Esophagus muscularis mucosa (tissue), 4 donors: ENCODE measurements around the gene SAMD9L. TPM values are rescaled to one million over a fixed set of nuclear protein-coding genes. Genes with fewer than 3 reads are reported as not detected.

ENCODE experiments used
- DNase-seq: peaks from one replicate; pipeline ENCODE4 v3.0.0-alpha.2; 2017; ENCODE audit errors: extremely low spot score
- H3K27ac ChIP-seq, 4 donors: fragments of 200-600 bp; sonication (generic); replicated peaks in 1 of 4; 1 replicate in 3 of 4; 2 replicates in 1 of 4; pipeline ENCODE4 v1.5.1; 2016 to 2019; ENCODE audit warnings: mild to moderate bottlenecking in 1 of 4
- H3K27me3 ChIP-seq, 4 donors: fragments of 200-600 bp; sonication (generic); one replicate each; pipeline versions ENCODE4 v1.5.1 to v1.6.0; 2016 to 2019
- H3K36me3 ChIP-seq, 4 donors: fragments of 200-600 bp; sonication (generic); one replicate each; pipeline ENCODE4 v1.5.1; 2016 to 2019
- H3K4me1 ChIP-seq, 4 donors: fragments of 200-600 bp; sonication (generic); one replicate each; pipeline ENCODE4 v1.5.1; 2016 to 2019
- H3K4me3 ChIP-seq, 4 donors: fragments of 200-600 bp; sonication (generic); 1 replicate in 2 of 4; 2 replicates in 2 of 4; pipeline ENCODE4 v1.5.1; 2016 to 2019; ENCODE audit warnings: mild to moderate bottlenecking in 4 of 4, moderate library complexity in 1 of 4
- H3K9me3 ChIP-seq, 4 donors: fragments of 200-600 bp; sonication (generic); 1 replicate in 3 of 4; 2 replicates in 1 of 4; pipeline ENCODE4 v1.5.1; 2016 to 2019
- CTCF ChIP-seq, 3 experiments: fragments of 200-600 bp in 2 of 3; fragments of 450-650 bp in 1 of 3; sonication (generic) in 2 of 3; IDR thresholded peaks; one replicate each; pipeline ENCODE4 v1.5.1; 2017 to 2019; ENCODE audit warnings: antibody characterized with exemption in 3 of 3, mild to moderate bottlenecking in 2 of 3, moderate library complexity in 1 of 3
- EP300 ChIP-seq: sonication (generic); formaldehyde crosslinking; IDR thresholded peaks from one replicate; pipeline ENCODE4 v1.6.1; 2017; ENCODE audit warnings: antibody characterized with exemption
- POLR2A ChIP-seq: fragments of 450-650 bp; IDR thresholded peaks from one replicate; pipeline ENCODE4 v1.6.1; 2017; ENCODE audit warnings: antibody characterized with exemption, moderate library complexity, mild to moderate bottlenecking, low read depth
- POLR2AphosphoS5 ChIP-seq, 2 donors: sonication (generic); formaldehyde crosslinking; IDR thresholded peaks; one replicate each; pipeline ENCODE4 v1.6.1; 2017; ENCODE audit warnings: antibody characterized with exemption in 2 of 2
- WGBS: methylation state at CpG from one replicate; pipeline ENCODE4 v1.1.5; 2018; 5-methylcytosine and 5-hydroxymethylcytosine counted together
- intact Hi-C: fragments of 100-400 bp; cut with DNase I; formaldehyde crosslinking; loops from one replicate; pipeline ENCODE4 v1.15.1; 2023
- total RNA-seq, 4 donors: library from RNA; depleted of rRNA; stranded (reverse); fragments of >200 nt; gene quantifications; one replicate each; pipeline versions ENCODE4 v1.1.0 to v1.2.1, GENCODE V29; 2016

The SAMD9L gene
- total RNA-seq, 4 donors from 2014 or later: 3.7 to 6.6 (median 5.0) TPM

DNA sequence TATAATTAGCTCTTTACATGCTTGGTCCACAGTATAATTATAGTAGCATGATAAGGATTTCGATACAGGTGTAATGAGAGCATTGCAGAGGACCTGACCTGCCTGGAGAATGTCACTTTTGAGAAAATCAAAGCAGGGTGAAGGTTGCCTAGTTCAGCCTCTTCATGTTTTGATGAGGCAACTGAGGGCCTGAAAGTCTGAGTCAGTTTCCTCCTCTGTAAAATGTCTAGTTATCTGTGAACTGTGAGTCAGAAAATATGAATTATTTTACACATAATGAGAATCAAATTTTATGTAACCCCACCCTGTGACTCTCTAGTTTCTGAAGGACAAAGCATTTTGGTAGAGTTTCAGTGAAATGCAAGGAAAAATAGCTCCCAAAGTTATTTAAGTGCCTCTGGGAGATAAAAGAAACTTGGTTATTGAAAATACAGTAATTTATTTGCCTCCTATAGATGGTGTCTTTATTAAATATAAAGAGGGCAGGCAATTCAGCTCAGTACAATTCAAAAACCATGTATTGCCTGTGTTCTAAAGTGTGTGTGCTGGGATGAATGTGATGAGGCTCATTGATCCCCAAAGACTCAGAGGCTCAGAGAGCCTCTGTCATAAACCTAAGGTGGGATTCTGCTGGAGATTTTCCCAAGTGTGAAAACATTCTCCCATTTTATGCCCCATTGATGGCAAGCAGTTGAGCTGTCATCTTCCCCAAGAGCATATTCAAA, 37.3 kb upstream of the SAMD9L start:
- WGBS: 69% methylated on average over 1 of the region's 1 CpG
- Histone ChIP-seq H3K36me3 (no peaks in the 10 kb centered on the region), H3K9me3 (no peaks in the 10 kb centered on the region), H3K27me3 (no peaks in the 10 kb centered on the region), H3K27ac (no peak overlapping the region), H3K4me1 (no peaks in the 10 kb centered on the region), H3K4me3 (no peak overlapping the region)
- intact Hi-C loops: no loop called here
- no peak for TF ChIP-seq POLR2AphosphoS5 (IDR thresholded peaks at IDR 0.05)
- no peak for TF ChIP-seq POLR2A
- TF ChIP-seq CTCF (IDR thresholded peaks at IDR 0.05): no peak
- TF ChIP-seq EP300: no peak
- DNase-seq: no peak

- intact Hi-C loops: no loop called here
- Histone ChIP-seq H3K4me3 (no peak overlapping the region), H3K27ac (no peak overlapping the region), H3K9me3 (no peaks in the 10 kb centered on the region), H3K27me3 (no peaks in the 10 kb centered on the region), H3K36me3 (no peaks in the 10 kb centered on the region), H3K4me1 (no peaks in the 10 kb centered on the region)
- TF ChIP-seq POLR2A: no peak
- no peak for TF ChIP-seq POLR2AphosphoS5 (IDR thresholded peaks at IDR 0.05)
- no peak for TF ChIP-seq EP300
- no peak for TF ChIP-seq CTCF (IDR thresholded peaks at IDR 0.05)
- no peak for DNase-seq
These were observed 31.0 kb upstream of the SAMD9L start for GRCh38 chr7:93179173-93179572.

DNA sequence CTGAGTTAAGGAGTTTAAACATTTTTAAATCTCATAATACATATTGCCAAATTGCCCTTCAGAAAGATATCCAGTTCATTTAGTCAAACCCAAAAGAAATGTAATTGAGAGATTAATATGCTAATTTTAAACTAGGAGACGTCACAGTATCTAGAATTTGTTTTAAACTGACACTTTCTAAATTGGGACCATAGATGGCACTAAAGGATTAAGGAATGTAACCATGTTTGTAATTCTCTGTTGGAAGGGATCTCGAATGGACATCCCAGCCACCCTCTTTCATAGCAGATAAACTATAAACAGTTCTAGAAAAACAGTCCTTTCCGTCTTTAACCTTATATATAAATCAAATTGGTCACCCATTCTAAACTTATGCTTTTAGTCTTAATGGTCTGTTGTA, 30.0 kb upstream of the SAMD9L start:
- Histone ChIP-seq H3K36me3 (no peaks in the 10 kb centered on the region), H3K27me3 (no peaks in the 10 kb centered on the region), H3K27ac (no peak overlapping the region), H3K4me1 (no peaks in the 10 kb centered on the region), H3K4me3 (no peak overlapping the region), H3K9me3 (no peaks in the 10 kb centered on the region)
- intact Hi-C loops: no loop called here
- DNase-seq: no peak
- TF ChIP-seq POLR2A (no peak), POLR2AphosphoS5 (IDR thresholded peaks at IDR 0.05) (no peak), CTCF (IDR thresholded peaks at IDR 0.05) (no peak), EP300 (no peak)
- WGBS: 20% methylated on average over 3 of the region's 3 CpGs

- Histone ChIP-seq H3K4me3 (no peak overlapping the region), H3K4me1 (no peaks in the 10 kb centered on the region), H3K27me3 (no peaks in the 10 kb centered on the region), H3K27ac (no peak overlapping the region), H3K9me3 (peaks cover 0 to 4% (median 2%) of the 10 kb centered on the region in 4 donors), H3K36me3 (no peaks in the 10 kb centered on the region)
- 59% methylated on average over 2 of the region's 2 CpGs for WGBS
- DNase-seq: no peak
- TF ChIP-seq CTCF (IDR thresholded peaks at IDR 0.05) (no peak), POLR2AphosphoS5 (IDR thresholded peaks at IDR 0.05) (no peak), EP300 (no peak), POLR2A (no peak)
- intact Hi-C loops: no loop called here
These were observed 28.9 kb upstream of the SAMD9L start for GRCh38 chr7:93176992-93177580.
